HepG2 (cell line): ENCODE measurements around the gene NFKBIA. TPM values are rescaled to one million over a fixed set of nuclear protein-coding genes. Genes with fewer than 3 reads are reported as not detected.
A peak's percentile ranks its signal among the peaks of the same experiment; 100 is the strongest.

ENCODE experiments used
- DR1 ChIP-seq: sonication (generic); formaldehyde crosslinking; IDR thresholded peaks from 2 replicates; pipeline ENCODE4 v1.8.0; 2021; ENCODE audit warnings: mild to moderate bottlenecking, missing genetic modification reagents, inconsistent platforms
- ESRRA ChIP-seq: sonication (generic); formaldehyde crosslinking; IDR thresholded peaks from 2 replicates; pipeline ENCODE4 v1.5.1; 2020; ENCODE audit warnings: mild to moderate bottlenecking, low read depth, missing genetic modification reagents
- GATAD2A ChIP-seq: IDR thresholded peaks from 2 replicates; pipeline ENCODE4 v1.6.1; 2016
- KLF16 ChIP-seq, 2 experiments: sonication (generic) in 1 of 2; formaldehyde crosslinking in 1 of 2; IDR thresholded peaks; 2 replicates each; pipeline versions ENCODE4 v1.6.1 to v1.8.0; 2016 to 2023; ENCODE audit warnings: missing genetic modification reagents in 2 of 2, missing compliant biosample characterization in 1 of 2
- MED1 ChIP-seq: sonication (generic); formaldehyde crosslinking; IDR thresholded peaks from 2 replicates; pipeline ENCODE4 v1.4.0; 2020; ENCODE audit warnings: missing genetic modification reagents
- NFE2L2 ChIP-seq: fragments of 150-350 bp; IDR thresholded peaks from 2 replicates; pipeline ENCODE4 v1.6.1; 2014; ENCODE audit warnings: low read length
- NPAS2 ChIP-seq: sonication (generic); formaldehyde crosslinking; IDR thresholded peaks from 2 replicates; pipeline ENCODE4 v1.8.0; 2022; ENCODE audit warnings: mild to moderate bottlenecking, missing genetic modification reagents, borderline replicate concordance
- PRPF4 ChIP-seq: fragments of 200-400 bp; formaldehyde crosslinking; IDR thresholded peaks from 2 replicates; pipeline ENCODE4 v1.6.1; 2016; ENCODE audit warnings: low read length, low read depth; ENCODE audit not compliant: poor library complexity, severe bottlenecking
- RCOR2 ChIP-seq: IDR thresholded peaks from 2 replicates; pipeline ENCODE4 v1.6.1; 2016; ENCODE audit warnings: missing biosample characterization, missing genetic modification reagents
- SMYD3 ChIP-seq: sonication (generic); formaldehyde crosslinking; IDR thresholded peaks from 2 replicates; pipeline ENCODE4 v1.8.1; 2023; ENCODE audit warnings: mild to moderate bottlenecking, missing genetic modification reagents
- SSRP1 ChIP-seq: IDR thresholded peaks from 2 replicates; pipeline ENCODE4 v1.6.1; 2016; ENCODE audit warnings: control low read depth
- TEAD2 ChIP-seq: sonication (generic); formaldehyde crosslinking; IDR thresholded peaks from 2 replicates; pipeline ENCODE4 v1.9.0; 2021; ENCODE audit warnings: missing genetic modification reagents
- TOE1 ChIP-seq: sonication (generic); formaldehyde crosslinking; IDR thresholded peaks from 2 replicates; pipeline ENCODE4 v1.4.0; 2020; ENCODE audit warnings: mild to moderate bottlenecking, missing genetic modification reagents
- YY1 ChIP-seq: IDR thresholded peaks from 2 replicates; pipeline ENCODE4 v1.6.1; 2011; ENCODE audit warnings: low read length, low read depth, moderate library complexity, mild to moderate bottlenecking; ENCODE audit not compliant: insufficient read depth, insufficient replicate concordance
- ZKSCAN8 ChIP-seq: IDR thresholded peaks from 2 replicates; pipeline ENCODE4 v1.6.1; 2016; ENCODE audit warnings: borderline replicate concordance, missing genetic modification reagents, missing compliant biosample characterization
- ZMAT3 ChIP-seq: sonication (generic); formaldehyde crosslinking; conservative IDR thresholded peaks from 2 replicates; pipeline ENCODE4 v1.7.0; 2021; ENCODE audit warnings: missing genetic modification reagents
- ZNF530 ChIP-seq: sonication (generic); formaldehyde crosslinking; IDR thresholded peaks from 2 replicates; pipeline ENCODE4 v1.5.0; 2020; ENCODE audit warnings: low read depth, mild to moderate bottlenecking, missing genetic modification reagents
- ZNF605 ChIP-seq: sonication (generic); formaldehyde crosslinking; IDR thresholded peaks from 2 replicates; pipeline ENCODE4 v1.8.0; 2022; ENCODE audit warnings: mild to moderate bottlenecking, missing genetic modification reagents
- ZNF777 ChIP-seq: sonication (generic); formaldehyde crosslinking; IDR thresholded peaks from 2 replicates; pipeline ENCODE4 v1.4.0; 2020; ENCODE audit warnings: missing genetic modification reagents
- polyA plus RNA-seq, 8 experiments: library from polyadenylated mRNA; depleted of rRNA in 3 of 8; stranded (reverse) in 7 of 8; unstranded in 1 of 8; fragments of >200 nt; fragmentation: Illumina TruSeq in 4 of 8; extraction: Trizol in 4 of 8; gene quantifications; 2 replicates each; pipeline versions ENCODE4 v1.2.1 to v1.2.3, GENCODE V29; 2011 to 2016; ENCODE audit warnings: low read depth in 4 of 8, missing spikeins in 1 of 8, mixed read lengths in 1 of 8; ENCODE audit not compliant: insufficient read depth in 1 of 8
- total RNA-seq, 5 experiments: library from RNA; depleted of rRNA; stranded (reverse); fragments of >200 nt; fragmentation: Illumina TruSeq; extraction: Trizol; gene quantifications; 2 replicates each; pipeline ENCODE4 v1.2.3, GENCODE V29; 2016; ENCODE audit warnings: low read depth in 1 of 5
- TF ChIP-seq, protein P1 (sequence below): sonication (generic); formaldehyde crosslinking; IDR thresholded peaks from 2 replicates; pipeline ENCODE4 v1.5.1; 2020; ENCODE audit warnings: missing genetic modification reagents, mild to moderate bottlenecking, borderline replicate concordance
- TF ChIP-seq, protein P2 (sequence below): sonication (generic); formaldehyde crosslinking; conservative IDR thresholded peaks from 2 replicates; pipeline ENCODE4 v1.8.0; 2022; ENCODE audit warnings: low read depth, missing genetic modification reagents
- TF ChIP-seq, protein P3 (sequence below): IDR thresholded peaks from 2 replicates; pipeline ENCODE4 v1.6.1; 2016; ENCODE audit warnings: mild to moderate bottlenecking
- TF ChIP-seq, protein P4 (sequence below): IDR thresholded peaks from 2 replicates; pipeline ENCODE4 v1.6.1; 2016; ENCODE audit warnings: low read depth, borderline replicate concordance

The NFKBIA gene
- total and polyA plus RNA-seq, 2 of the 13 experiments (the other 11 are each of a cell fraction or from before 2014, with no cell fraction given) = 197 to 319 TPM

DNA sequence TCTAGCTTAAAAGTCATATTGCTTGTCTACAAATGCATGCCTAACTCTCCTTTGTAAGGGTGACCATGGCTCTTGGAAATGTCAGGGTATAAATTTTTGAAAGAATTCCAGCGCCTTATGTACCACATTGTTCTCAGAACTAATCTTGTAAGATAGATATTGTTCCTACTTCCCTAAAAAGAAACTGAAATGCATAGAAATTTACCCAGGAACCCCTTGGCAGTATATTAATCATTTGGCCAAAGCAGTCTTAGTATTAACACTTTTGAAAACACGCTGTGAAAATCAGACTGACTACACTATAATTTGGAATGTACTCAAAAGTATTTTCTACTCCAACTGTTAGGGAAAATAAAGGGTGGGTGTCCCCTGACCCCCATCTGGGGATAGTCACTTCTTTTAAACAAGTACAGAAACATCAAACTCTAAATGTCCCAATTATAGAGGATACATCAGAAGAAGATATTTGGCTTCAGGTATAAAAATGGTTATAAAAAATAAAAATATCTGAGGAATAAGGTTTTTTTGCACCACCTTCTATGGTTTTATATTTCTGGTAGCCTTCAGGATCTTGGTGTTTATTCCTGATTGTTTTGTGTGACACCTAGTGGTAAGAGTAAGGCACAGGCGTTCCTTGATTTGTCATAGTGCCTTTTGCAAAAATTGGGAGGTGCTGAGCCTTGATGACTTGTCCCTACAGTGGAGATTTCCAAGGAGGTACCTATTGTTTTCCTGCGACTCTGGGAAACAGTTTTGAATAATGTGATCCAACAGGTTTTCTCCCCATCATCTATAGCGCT, 2.2 kb upstream of the NFKBIA start (continued):
- no peak for TF ChIP-seq PRPF4
- TF ChIP-seq SSRP1 (CRISPR knock-in tag) = no peak
- TF ChIP-seq DR1 = no peak
- peak; percentile 79; the same call in 1 of the 2 replicates for TF ChIP-seq SMYD3 (CRISPR knock-in tag)
- TF ChIP-seq ESRRA = no peak
- TF ChIP-seq, protein P1, sequence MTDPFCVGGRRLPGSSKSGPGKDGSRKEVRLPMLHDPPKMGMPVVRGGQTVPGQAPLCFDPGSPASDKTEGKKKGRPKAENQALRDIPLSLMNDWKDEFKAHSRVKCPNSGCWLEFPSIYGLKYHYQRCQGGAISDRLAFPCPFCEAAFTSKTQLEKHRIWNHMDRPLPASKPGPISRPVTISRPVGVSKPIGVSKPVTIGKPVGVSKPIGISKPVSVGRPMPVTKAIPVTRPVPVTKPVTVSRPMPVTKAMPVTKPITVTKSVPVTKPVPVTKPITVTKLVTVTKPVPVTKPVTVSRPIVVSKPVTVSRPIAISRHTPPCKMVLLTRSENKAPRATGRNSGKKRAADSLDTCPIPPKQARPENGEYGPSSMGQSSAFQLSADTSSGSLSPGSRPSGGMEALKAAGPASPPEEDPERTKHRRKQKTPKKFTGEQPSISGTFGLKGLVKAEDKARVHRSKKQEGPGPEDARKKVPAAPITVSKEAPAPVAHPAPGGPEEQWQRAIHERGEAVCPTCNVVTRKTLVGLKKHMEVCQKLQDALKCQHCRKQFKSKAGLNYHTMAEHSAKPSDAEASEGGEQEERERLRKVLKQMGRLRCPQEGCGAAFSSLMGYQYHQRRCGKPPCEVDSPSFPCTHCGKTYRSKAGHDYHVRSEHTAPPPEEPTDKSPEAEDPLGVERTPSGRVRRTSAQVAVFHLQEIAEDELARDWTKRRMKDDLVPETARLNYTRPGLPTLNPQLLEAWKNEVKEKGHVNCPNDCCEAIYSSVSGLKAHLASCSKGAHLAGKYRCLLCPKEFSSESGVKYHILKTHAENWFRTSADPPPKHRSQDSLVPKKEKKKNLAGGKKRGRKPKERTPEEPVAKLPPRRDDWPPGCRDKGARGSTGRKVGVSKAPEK (CRISPR knock-in tag) = no peak
- peak; percentile 64; the same call in 1 of the 2 replicates for TF ChIP-seq ZKSCAN8 (CRISPR knock-in tag)
- no peak for TF ChIP-seq ZNF605 (CRISPR knock-in tag)
- TF ChIP-seq ZNF530 (CRISPR knock-in tag) = no peak
- TF ChIP-seq TEAD2 (CRISPR knock-in tag) = no peak
- peak; percentile 82; the same call in 1 of the 2 replicates for TF ChIP-seq TOE1
- TF ChIP-seq NPAS2 (CRISPR knock-in tag) = no peak
- no peak for TF ChIP-seq YY1
- TF ChIP-seq KLF16 (CRISPR knock-in tag; IDR thresholded peaks at IDR 0.05) = peak in 1 of 2 experiments; percentile 42; a peak in 1 of 4 replicates
- TF ChIP-seq, protein P2, sequence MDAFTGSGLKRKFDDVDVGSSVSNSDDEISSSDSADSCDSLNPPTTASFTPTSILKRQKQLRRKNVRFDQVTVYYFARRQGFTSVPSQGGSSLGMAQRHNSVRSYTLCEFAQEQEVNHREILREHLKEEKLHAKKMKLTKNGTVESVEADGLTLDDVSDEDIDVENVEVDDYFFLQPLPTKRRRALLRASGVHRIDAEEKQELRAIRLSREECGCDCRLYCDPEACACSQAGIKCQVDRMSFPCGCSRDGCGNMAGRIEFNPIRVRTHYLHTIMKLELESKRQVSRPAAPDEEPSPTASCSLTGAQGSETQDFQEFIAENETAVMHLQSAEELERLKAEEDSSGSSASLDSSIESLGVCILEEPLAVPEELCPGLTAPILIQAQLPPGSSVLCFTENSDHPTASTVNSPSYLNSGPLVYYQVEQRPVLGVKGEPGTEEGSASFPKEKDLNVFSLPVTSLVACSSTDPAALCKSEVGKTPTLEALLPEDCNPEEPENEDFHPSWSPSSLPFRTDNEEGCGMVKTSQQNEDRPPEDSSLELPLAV (CRISPR knock-in tag) = no peak
- peak; percentile 61; the same call in 1 of the 2 replicates for TF ChIP-seq GATAD2A (CRISPR knock-in tag)
- TF ChIP-seq, protein P3, sequence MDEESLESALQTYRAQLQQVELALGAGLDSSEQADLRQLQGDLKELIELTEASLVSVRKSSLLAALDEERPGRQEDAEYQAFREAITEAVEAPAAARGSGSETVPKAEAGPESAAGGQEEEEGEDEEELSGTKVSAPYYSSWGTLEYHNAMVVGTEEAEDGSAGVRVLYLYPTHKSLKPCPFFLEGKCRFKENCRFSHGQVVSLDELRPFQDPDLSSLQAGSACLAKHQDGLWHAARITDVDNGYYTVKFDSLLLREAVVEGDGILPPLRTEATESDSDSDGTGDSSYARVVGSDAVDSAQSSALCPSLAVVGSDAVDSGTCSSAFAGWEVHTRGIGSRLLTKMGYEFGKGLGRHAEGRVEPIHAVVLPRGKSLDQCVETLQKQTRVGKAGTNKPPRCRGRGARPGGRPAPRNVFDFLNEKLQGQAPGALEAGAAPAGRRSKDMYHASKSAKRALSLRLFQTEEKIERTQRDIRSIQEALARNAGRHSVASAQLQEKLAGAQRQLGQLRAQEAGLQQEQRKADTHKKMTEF (CRISPR knock-in tag) = peak; percentile 53; the same call in 1 of the 2 replicates
- no peak for TF ChIP-seq NFE2L2
- TF ChIP-seq ZMAT3 (CRISPR knock-in tag) = 0 out of 2 replicates have a peak, but pooled peaks have one; percentile 50
- 0 out of 2 replicates have a peak, but pooled peaks have one; percentile 24 for TF ChIP-seq MED1 (CRISPR knock-in tag)
- TF ChIP-seq ZNF777 = no peak
- TF ChIP-seq, protein P4, sequence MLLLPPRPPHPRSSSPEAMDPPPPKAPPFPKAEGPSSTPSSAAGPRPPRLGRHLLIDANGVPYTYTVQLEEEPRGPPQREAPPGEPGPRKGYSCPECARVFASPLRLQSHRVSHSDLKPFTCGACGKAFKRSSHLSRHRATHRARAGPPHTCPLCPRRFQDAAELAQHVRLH (CRISPR knock-in tag) = no peak
- TF ChIP-seq RCOR2 = no peak
